Motor neuron (in vitro differentiated cells): ENCODE measurements around the gene TH. TPM values are rescaled to one million over a fixed set of nuclear protein-coding genes. Genes with fewer than 3 reads are reported as not detected.
A peak's percentile ranks its signal among the peaks of the same experiment; 100 is the strongest.

Source experiments
- ATAC-seq, 8 experiments: fragments of 200-7000 bp; cut with Tn5 transposase; replicated peaks in 6 of 8; 2 replicates each; pipeline ENCODE4 v1.8.0; 2021; ENCODE audit warnings: mild to moderate bottlenecking in 8 of 8, moderate library complexity in 8 of 8
- H3K27ac ChIP-seq, 2 donors: fragments of 250-450 bp; sonication (Bioruptor Pico); 2 replicates each; pipeline ENCODE4 v1.9.0; 2021; ENCODE audit warnings: antibody characterized with exemption in 2 of 2, mild to moderate bottlenecking in 2 of 2, moderate library complexity in 1 of 2
- H3K4me1 ChIP-seq, 2 donors: fragments of 250-450 bp; sonication (Bioruptor Pico); replicated peaks in 1 of 2; 2 replicates each; pipeline ENCODE4 v1.6.1; 2021; ENCODE audit warnings: antibody characterized with exemption in 2 of 2, mild to moderate bottlenecking in 2 of 2, moderate library complexity in 1 of 2
- H3K4me3 ChIP-seq, 5 donors: fragments of 250-450 bp; sonication (Bioruptor Pico); 2 replicates each; pipeline ENCODE4 v1.9.0; 2021; ENCODE audit warnings: antibody characterized with exemption in 5 of 5, mild to moderate bottlenecking in 5 of 5, moderate library complexity in 4 of 5
- WGBS, 10 experiments: fragments of 450-650 bp; shearing (Covaris generic); methylation state at CpG; one replicate each; pipeline ENCODE4 v1.0.0; 2022; 5-methylcytosine and 5-hydroxymethylcytosine counted together
- in situ Hi-C, 9 experiments: fragments of 400-800 bp; cut with MboI; loops; one replicate each; pipeline ENCODE4 v1.15.0; 2021; ENCODE audit warnings: low sequenced_read_pairs in 9 of 9, low pct_unique_long_range_greater_than_20kb in 2 of 9; ENCODE audit not compliant: unreplicated experiment in 9 of 9
- total RNA-seq, 8 experiments: library from RNA; unstranded; fragments of 300-600 nt; gene quantifications; 2 replicates each; pipeline versions ENCODE4 v1.2.3 to v1.2.4, GENCODE V29; 2022

The TH gene
- total RNA-seq, 8 experiments from 2014 or later = 0.50 to 2.2 (median 0.60) TPM; not detected in 1

DNA sequence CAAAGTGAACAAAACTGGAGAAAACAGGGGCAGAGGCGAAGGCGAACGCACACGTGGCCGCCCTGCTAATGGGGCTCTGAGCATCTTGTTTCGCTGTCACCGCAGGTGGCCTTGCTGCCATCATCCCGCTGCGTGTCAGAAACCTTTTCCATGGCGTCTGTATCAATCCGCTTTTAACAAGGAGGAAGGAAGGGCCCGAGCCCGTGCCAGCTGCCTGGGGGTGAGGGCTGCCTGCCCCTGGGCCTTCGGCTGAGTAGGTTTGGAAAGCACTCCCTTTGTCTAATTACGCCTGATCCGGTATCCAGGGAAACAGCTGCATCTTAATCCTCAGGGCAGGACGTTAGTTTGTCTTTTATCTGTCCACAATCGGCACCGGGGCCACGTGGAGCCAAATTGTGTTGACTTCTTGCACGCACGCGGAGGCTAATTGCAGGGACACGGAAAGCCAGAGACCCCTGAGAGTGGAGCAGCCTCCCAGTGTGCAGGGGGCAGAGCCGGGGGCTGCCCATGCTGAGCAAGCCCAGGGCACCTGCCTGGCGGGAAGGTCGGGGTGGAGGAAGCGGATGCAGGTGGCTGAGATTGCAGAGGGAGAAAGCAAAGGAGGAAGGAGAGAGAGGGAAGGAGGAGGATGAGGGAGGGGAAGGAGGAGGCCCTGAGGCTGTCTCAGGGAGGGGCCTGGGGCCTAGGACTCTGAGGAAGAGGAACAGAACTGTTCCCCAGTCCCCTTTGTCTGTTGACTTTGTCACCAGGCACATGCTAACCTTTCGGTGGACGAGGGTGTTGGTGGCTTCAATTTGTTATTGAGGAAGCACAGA is 19.2 kb upstream of the TH start:
- Histone ChIP-seq H3K27ac (peak overlapping the region; percentile 61 to 72), H3K4me3 (no peak overlapping the region), H3K4me1 (peaks cover 17 to 27% of the 10 kb centered on the region in 2 donors)
- in situ Hi-C loops = loop anchor here in 8 of 9 experiments (10.0 to 25.0 kb wide), 4 partner anchors 221 to 696 kb away; partner anchors contain the start of genes TSSC4 (in 5 of the 8), CDKN1C (in 2 of the 8), KCNQ1 (in 1 of the 8) and TRPM5 (in 1 of the 8)
- ATAC-seq = peak in 5 of 8 experiments; percentile 49 to 69 (median 54)
- WGBS, 10 experiments = 35 to 57% (median 47%) methylated on average over 4 to 28 of the region's 30 CpGs; no CpG with 5 or more reads in 3 of the 10 experiments

DNA sequence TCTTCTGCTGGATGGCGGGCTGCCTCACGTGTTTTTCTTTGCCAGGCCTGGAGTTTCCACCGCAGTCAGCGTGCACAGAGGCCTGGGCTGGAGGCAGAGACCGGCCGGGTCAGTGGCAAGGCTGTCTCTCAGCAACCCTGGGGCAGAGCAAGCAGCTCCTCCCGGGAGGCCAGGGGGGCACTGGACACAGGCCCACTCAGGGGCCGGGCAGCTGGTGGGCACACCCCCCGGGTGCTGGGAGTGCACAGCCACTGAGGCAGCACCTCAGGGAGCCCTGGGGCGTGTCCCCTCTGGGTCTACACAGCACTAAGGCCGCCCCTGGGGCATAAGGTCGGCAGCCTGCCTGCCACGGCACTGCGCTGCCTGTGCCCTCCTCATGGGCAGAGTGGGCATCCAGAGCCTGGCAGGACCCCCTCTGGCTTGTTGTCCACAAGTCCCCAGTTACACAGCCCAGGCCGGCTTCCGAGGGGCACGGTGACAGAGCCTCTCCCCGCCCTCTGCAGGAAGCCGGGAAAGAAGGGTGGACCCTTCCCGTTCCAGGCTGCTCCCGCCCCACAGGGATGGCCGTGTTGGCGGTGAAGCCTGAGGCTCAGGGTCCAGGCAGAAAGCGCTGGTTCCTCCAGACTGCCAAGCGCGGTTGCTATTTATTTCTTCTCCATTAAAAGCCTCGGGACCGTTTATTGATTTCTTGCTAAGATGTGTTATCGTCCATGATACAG is 18.5 kb upstream of the TH start:
- no peak overlapping the region for H3K4me3 ChIP-seq
- in situ Hi-C loops = loop anchor here in 8 of 9 experiments (10.0 to 25.0 kb wide), 4 partner anchors 222 to 697 kb away; partner anchors contain the start of genes TSSC4 (in 5 of the 8), CDKN1C (in 2 of the 8), KCNQ1 (in 1 of the 8) and TRPM5 (in 1 of the 8)
- 30 to 100% (median 52%) methylated on average over 1 to 13 of the region's 29 CpGs; no CpG with 5 or more reads in 2 of the 10 experiments for WGBS, 10 experiments

DNA sequence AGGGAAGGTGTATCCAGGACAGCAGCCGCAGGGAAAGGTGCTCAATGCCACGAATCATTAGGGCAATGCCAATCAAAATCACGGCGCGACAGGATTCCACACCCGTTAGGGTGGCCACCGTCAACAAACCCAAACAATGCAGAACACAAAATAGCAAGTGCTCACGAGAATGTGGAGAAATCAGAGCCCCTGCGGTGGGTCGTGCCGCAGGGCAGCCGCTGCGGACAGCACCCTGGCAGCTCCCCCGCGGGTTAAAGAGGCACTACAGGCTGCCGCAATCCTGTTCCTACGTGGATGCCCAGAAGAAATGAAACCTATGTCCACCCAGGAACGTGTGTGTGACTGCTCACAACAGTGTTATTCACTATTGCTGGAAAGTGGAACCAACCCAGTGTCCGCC is 17.1 kb upstream of the TH start:
- in situ Hi-C loops = loop anchor here in 7 of 9 experiments (25.0 kb wide), 3 partner anchors 224 to 699 kb away; partner anchors contain the start of genes TSSC4 (in 5 of the 7), CDKN1C (in 2 of the 7), KCNQ1 (in 1 of the 7) and TRPM5 (in 1 of the 7)

More for the DNA sequence above, 18.5 kb upstream of the TH start:
- Histone ChIP-seq H3K4me1 (peaks cover 17 to 27% of the 10 kb centered on the region in 2 donors), H3K27ac (peak overlapping the region; percentile 61 to 72)
- ATAC-seq = peak; percentile 42 to 70 (median 57)

DNA sequence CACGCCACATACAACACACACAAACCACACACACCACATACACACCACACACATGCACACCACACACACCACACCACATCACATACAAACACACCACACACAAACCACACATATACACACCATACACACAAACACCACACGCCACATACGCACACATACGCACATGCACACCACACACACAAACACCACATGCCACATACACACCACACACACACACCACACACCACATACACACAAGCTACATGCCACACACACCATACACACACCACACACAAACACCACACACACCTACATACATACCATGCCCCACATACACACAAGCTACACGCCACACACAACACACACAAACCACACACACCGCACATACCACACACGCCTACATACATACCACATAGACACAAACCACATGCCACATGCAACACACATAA is 15.7 kb upstream of the TH start:
- Histone ChIP-seq H3K4me1 (peaks cover 17 to 22% of the 10 kb centered on the region in 2 donors), H3K27ac (no peak overlapping the region), H3K4me3 (no peak overlapping the region)
- no peak for ATAC-seq
- in situ Hi-C loops = loop anchor here in 7 of 9 experiments (25.0 kb wide), 3 partner anchors 225 to 700 kb away; partner anchors contain the start of genes TSSC4 (in 5 of the 7), CDKN1C (in 2 of the 7), KCNQ1 (in 1 of the 7) and TRPM5 (in 1 of the 7)
- WGBS, 10 experiments = 43 to 100% (median 90%) methylated on average over 1 to 6 of the region's 7 CpGs; no CpG with 5 or more reads in 3 of the 10 experiments

More for the DNA sequence above, 17.1 kb upstream of the TH start:
- H3K27ac ChIP-seq = no peak overlapping the region
- no peak overlapping the region for H3K4me3 ChIP-seq
- no peak for ATAC-seq
- WGBS, 10 experiments = 40 to 90% (median 83%) methylated on average over 1 to 10 of the region's 19 CpGs; no CpG with 5 or more reads in 2 of the 10 experiments
- peaks cover 17 to 22% of the 10 kb centered on the region in 2 donors for H3K4me1 ChIP-seq

DNA sequence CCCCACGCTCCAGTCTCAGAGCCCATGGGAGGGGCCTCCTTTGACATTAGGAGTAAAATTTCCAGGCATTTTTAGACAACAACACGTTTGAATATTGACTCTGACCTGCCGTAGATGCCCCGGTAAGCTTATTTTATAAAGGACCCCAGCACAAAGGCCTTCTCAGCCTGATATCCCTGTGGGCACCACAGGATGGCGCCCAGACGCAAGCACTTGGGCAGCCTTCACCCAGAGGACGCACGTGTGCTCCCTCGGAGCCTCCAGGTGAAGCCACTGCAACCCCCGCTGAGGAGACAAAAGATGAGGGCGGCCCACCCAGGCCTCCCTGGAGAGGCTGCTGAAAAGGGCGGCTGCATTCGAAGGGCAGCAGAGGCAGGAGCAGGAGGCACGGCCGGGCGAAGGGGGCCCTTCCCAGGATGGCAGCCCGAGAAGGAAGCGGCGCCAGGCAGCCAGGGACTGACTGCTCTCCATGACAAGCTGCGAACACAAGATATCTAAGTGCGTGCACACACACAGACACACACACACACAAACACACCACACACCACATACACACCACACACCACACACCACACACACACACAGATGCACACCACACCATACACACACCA is 15.2 kb upstream of the TH start:
- Histone ChIP-seq H3K4me3 (no peak overlapping the region), H3K4me1 (peaks cover 17 to 22% of the 10 kb centered on the region in 2 donors), H3K27ac (no peak overlapping the region)
- in situ Hi-C loops = loop anchor here in 7 of 9 experiments (25.0 kb wide), 3 partner anchors 226 to 701 kb away; partner anchors contain the start of genes TSSC4 (in 5 of the 7), CDKN1C (in 2 of the 7), KCNQ1 (in 1 of the 7) and TRPM5 (in 1 of the 7)
- WGBS, 10 experiments = 0 to 83% (median 43%) methylated on average over 1 to 9 of the region's 21 CpGs; no CpG with 5 or more reads in 2 of the 10 experiments
- peak in 7 of 8 experiments; percentile 12 to 72 (median 26) for ATAC-seq

DNA sequence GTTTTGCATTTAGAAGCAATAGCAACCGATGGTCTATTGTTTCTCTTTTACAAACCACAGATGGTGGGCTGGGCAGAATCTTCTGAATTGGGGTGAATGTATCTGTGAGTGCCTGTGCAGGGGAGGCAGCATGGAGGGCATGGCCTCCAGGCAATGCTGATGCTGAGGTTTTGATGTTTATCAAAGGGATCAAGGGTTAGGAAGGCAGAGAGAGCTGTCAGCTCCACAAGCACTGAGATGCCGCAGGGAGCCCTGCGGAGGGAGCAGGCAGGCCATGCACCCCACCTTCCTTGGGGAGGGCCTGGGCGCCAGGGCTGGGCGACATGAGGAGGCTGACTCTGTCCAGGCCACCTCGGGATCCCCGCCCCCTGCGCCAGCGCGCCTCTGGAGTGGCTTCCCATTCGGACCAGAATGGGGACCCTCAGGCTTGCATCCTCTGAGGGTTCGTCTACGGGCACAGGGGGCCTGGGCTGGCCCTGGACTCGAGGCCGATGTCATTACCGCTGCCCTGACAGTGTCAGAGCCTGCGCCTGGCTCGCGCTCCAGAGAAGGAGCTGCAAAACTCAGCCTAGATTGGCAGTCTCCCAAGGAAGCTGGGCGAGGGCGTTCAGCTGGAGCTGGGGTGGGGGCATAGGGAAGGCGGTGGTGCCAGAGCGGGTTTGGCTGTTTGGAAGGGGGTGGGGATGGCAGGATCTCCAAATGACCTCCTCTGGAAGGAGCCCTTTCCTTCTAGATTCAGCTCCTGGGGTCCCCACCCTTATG is 13.9 kb upstream of the TH start:
- Histone ChIP-seq H3K4me1 (peaks cover 8 to 11% of the 10 kb centered on the region in 2 donors), H3K27ac (no peak overlapping the region), H3K4me3 (no peak overlapping the region)
- ATAC-seq = peak in 1 of 8 experiments; percentile 62
- in situ Hi-C loops = loop anchor here in 7 of 9 experiments (25.0 kb wide), 3 partner anchors 227 to 702 kb away; partner anchors contain the start of genes TSSC4 (in 5 of the 7), CDKN1C (in 2 of the 7), KCNQ1 (in 1 of the 7) and TRPM5 (in 1 of the 7)
- WGBS, 10 experiments = 24 to 100% (median 85%) methylated on average over 1 to 8 of the region's 23 CpGs; no CpG with 5 or more reads in 3 of the 10 experiments

DNA sequence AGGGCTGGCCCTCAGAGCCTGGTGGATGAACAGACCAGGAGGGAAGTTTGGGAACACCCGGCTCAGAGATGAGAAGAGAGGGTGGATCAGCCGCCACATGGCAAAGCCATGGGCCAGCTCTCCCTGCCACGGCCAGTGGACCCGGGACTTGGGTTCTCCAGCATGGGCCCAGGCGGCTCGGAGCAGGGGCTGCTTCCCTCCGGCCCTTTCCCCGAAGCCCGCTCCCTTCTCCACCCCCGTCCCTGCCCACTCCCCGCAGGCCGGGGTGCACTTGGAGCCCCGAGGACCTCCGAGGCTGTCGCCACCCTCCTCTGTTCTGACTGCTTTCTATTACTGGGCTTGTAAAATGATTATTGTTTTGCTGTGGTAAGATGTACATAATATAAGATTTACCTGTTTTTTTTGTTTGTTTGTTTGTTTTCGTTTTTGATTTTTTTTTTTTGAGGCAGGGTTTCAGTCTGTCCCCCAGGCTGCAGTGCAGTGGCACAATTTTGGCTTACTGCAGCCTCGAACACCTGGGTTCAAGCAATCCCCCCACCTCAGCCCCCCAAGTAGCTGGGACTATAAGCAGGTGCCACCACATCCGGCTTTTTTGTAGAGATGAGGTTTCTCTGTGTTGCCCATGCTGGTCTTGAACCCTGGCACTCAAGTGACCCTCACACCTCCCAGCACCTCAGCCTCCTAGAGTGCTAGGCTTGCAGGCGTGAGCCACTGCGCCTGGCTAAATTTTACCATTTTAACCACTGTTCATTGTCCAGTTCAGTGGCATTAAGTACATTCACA is 11.3 kb upstream of the TH start:
- 63 to 83% (median 78%) methylated on average over 1 to 16 of the region's 20 CpGs; no CpG with 5 or more reads in 6 of the 10 experiments for WGBS, 10 experiments
- Histone ChIP-seq H3K4me3 (no peak overlapping the region), H3K27ac (no peak overlapping the region), H3K4me1 (peaks cover 15 to 25% of the 10 kb centered on the region in 2 donors)
- in situ Hi-C loops = loop anchor here in 7 of 9 experiments (25.0 kb wide), 3 partner anchors 229 to 704 kb away; partner anchors contain the start of genes TSSC4 (in 5 of the 7), CDKN1C (in 2 of the 7), KCNQ1 (in 1 of the 7) and TRPM5 (in 1 of the 7)
- no peak for ATAC-seq

DNA sequence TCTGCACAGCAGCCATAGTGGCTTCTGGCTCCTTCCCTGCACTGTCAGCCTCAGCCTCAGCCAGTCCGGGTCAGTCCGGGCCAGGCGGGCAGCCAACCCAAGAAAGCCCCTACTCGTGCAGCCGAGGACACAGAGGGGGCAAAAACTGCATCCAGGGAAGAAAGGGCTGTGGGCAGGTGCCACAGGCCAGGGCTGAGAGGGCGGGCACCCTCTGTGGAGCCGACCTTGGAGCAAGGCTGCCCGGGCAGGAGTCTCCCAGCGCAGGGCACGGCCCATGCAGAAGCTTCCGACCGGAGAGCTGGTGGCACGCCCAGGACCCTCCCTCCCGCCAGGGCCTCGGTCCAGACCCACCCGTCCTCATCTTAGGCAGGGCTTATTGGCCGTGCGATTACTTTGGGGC is 10.5 kb upstream of the TH start:
- WGBS, 10 experiments = 30 to 90% (median 83%) methylated on average over 2 to 5 of the region's 18 CpGs; no CpG with 5 or more reads in 7 of the 10 experiments
- no peak overlapping the region for H3K4me3 ChIP-seq
- H3K4me1 ChIP-seq = peaks cover 15 to 25% of the 10 kb centered on the region in 2 donors
- no peak overlapping the region for H3K27ac ChIP-seq
- in situ Hi-C loops = loop anchor here in 7 of 9 experiments (25.0 kb wide), 3 partner anchors 230 to 705 kb away; partner anchors contain the start of genes TSSC4 (in 5 of the 7), CDKN1C (in 2 of the 7), KCNQ1 (in 1 of the 7) and TRPM5 (in 1 of the 7)
- peak in 1 of 8 experiments; percentile 17 for ATAC-seq

DNA sequence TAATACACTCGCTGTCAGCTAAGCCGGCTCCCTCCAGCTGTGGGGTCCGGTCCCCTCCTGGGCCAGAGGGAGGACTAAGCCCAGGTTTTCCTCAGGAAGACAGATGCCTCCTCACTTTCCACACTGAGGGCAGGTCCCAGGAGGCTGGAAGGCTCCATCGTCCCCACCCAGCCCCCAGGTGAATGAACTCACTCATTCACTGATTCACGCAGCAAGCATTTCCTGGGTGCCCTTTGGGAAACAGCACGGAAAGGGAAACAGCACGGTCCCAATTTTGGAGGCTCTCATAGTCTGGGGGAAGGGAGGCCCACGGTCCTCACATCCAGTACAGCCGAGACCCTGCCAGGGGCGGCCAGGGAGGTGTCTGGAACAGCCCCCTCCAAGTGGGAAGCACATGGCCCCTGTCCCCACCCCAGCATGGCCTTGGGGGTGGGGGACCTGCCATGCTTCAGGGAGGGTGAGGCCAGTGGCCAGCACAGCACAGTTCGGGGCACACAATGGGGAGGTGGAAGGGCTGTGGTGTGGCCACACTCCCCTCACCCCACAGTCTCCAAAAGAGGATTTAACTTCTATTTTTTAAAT is 9.3 kb upstream of the TH start:
- no peak for ATAC-seq
- in situ Hi-C loops = loop anchor here in 7 of 9 experiments (25.0 kb wide), 3 partner anchors 231 to 706 kb away; partner anchors contain the start of genes TSSC4 (in 5 of the 7), CDKN1C (in 2 of the 7), KCNQ1 (in 1 of the 7) and TRPM5 (in 1 of the 7)
- Histone ChIP-seq H3K27ac (no peak overlapping the region), H3K4me3 (no peak overlapping the region), H3K4me1 (peaks cover 15 to 22% of the 10 kb centered on the region in 2 donors)
- WGBS, 10 experiments = 74 to 80% (median 76%) methylated on average over 1 to 10 of the region's 11 CpGs; no CpG with 5 or more reads in 7 of the 10 experiments

DNA sequence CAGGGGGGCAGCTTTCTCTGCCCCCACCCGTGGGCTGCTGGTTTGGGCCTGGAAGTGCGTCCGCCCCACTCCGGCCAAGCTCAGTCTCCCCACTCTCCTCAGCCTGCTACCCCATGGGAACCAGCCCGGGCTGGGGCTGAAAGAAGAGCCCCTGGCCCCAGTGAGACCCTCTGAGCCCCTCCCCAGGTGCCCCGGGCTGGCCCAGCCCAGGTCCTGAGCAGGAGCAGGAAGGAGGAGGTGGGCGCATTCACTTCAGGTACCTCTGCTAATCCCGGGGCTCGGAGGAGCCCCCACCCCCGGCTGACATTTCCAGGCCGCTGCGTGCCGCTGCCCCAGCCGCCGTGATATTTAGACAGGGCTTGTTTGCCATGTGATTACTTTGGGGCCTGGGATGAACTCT is 8.7 kb upstream of the TH start:
- in situ Hi-C loops = loop anchor here in 7 of 9 experiments (25.0 kb wide), 3 partner anchors 232 to 707 kb away; partner anchors contain the start of genes TSSC4 (in 5 of the 7), CDKN1C (in 2 of the 7), KCNQ1 (in 1 of the 7) and TRPM5 (in 1 of the 7)

More for the DNA sequence above, 8.7 kb upstream of the TH start:
- H3K27ac ChIP-seq = no peak overlapping the region
- no peak overlapping the region for H3K4me3 ChIP-seq
- WGBS, 10 experiments = 79 to 100% methylated on average over 2 to 5 of the region's 15 CpGs; no CpG with 5 or more reads in 8 of the 10 experiments
- H3K4me1 ChIP-seq = peaks cover 15 to 26% of the 10 kb centered on the region in 2 donors
- no peak for ATAC-seq
